GM23338 (cell line): ENCODE data around the gene IRX2. TPM values are rescaled to one million over a fixed set of nuclear protein-coding genes. Genes with fewer than 3 reads are reported as not detected.

Experiments
- ATAC-seq: fragments of 200-7000 bp; cut with Tn5 transposase; 3 replicates; pipeline ENCODE4 v1.9.1; 2020
- DNase-seq: peaks from one replicate; pipeline ENCODE4 v3.0.0-alpha.2; 2015; ENCODE audit warnings: low spot score
- H2AFZ ChIP-seq: fragments of 200-600 bp; sonication (generic); 2 replicates; pipeline ENCODE4 v1.8.0; 2016; ENCODE audit warnings: antibody characterized with exemption, mild to moderate bottlenecking, moderate library complexity
- H3F3A ChIP-seq: fragments of 200-600 bp; sonication (generic); replicated peaks from 2 replicates; pipeline ENCODE4 v1.8.0; 2017; ENCODE audit warnings: antibody characterized with exemption, mixed run types, low read depth
- H3K27ac ChIP-seq: fragments of 200-600 bp; sonication (generic); 2 replicates; pipeline ENCODE4 v1.6.1; 2016; ENCODE audit warnings: low read depth
- H3K27me3 ChIP-seq: fragments of 200-600 bp; sonication (generic); 2 replicates; pipeline ENCODE4 v1.8.0; 2016; ENCODE audit warnings: mild to moderate bottlenecking, mixed run types, moderate library complexity; ENCODE audit not compliant: insufficient read depth
- H3K36me3 ChIP-seq: fragments of 200-600 bp; sonication (generic); 2 replicates; pipeline ENCODE4 v1.8.0; 2016; ENCODE audit warnings: mild to moderate bottlenecking; ENCODE audit not compliant: insufficient read depth
- H3K4me1 ChIP-seq: fragments of 200-600 bp; sonication (generic); 2 replicates; pipeline ENCODE4 v1.8.0; 2016; ENCODE audit warnings: mild to moderate bottlenecking, moderate library complexity; ENCODE audit not compliant: insufficient read depth
- H3K4me2 ChIP-seq: fragments of 200-600 bp; sonication (generic); 2 replicates; pipeline ENCODE4 v1.7.1; 2017; ENCODE audit warnings: mixed run types
- H3K4me3 ChIP-seq: fragments of 200-600 bp; sonication (generic); 2 replicates; pipeline ENCODE4 v1.6.1; 2016; ENCODE audit warnings: mixed run types
- H3K79me2 ChIP-seq: fragments of 200-600 bp; sonication (generic); replicated peaks from 2 replicates; pipeline ENCODE4 v1.8.0; 2017; ENCODE audit warnings: mild to moderate bottlenecking; ENCODE audit not compliant: insufficient read depth
- H3K9me2 ChIP-seq: fragments of 200-600 bp; sonication (generic); 2 replicates; pipeline ENCODE4 v1.8.0; 2017; ENCODE audit not compliant: insufficient read depth
- H4K20me1 ChIP-seq: fragments of 200-600 bp; sonication (generic); replicated peaks from 2 replicates; pipeline ENCODE4 v1.8.0; 2017; ENCODE audit warnings: mild to moderate bottlenecking; ENCODE audit not compliant: insufficient read depth
- H3K27ac Mint-ChIP-seq: 2 replicates; pipeline ENCODE4 v1.8.0; 2020; ENCODE audit warnings: inconsistent platforms, mild to moderate bottlenecking, moderate library complexity, mixed read lengths
- H3K27me3 Mint-ChIP-seq: 3 replicates; pipeline ENCODE4 v1.8.0; 2022; ENCODE audit warnings: low read depth, mild to moderate bottlenecking, moderate library complexity, mixed read lengths, inconsistent platforms; ENCODE audit not compliant: insufficient read depth, poor library complexity
- H3K36me3 Mint-ChIP-seq: 3 replicates; pipeline ENCODE4 v1.8.0; 2021; ENCODE audit warnings: low read depth, mild to moderate bottlenecking, inconsistent platforms, moderate library complexity, mixed read lengths
- H3K4me1 Mint-ChIP-seq: 3 replicates; pipeline ENCODE4 v1.8.0; 2020; ENCODE audit warnings: mild to moderate bottlenecking, inconsistent platforms, mixed read lengths
- H3K4me3 Mint-ChIP-seq: 3 replicates; pipeline ENCODE4 v1.8.0; 2021; ENCODE audit warnings: moderate library complexity, mild to moderate bottlenecking, inconsistent platforms, mixed read lengths
- H3K9me3 Mint-ChIP-seq: 3 replicates; pipeline ENCODE4 v1.8.0; 2020; ENCODE audit warnings: moderate library complexity, mild to moderate bottlenecking, inconsistent platforms, mixed read lengths
- EZH2 ChIP-seq: fragments of 200-600 bp; sonication (generic); IDR thresholded peaks from one replicate; pipeline ENCODE4 v1.8.0; 2017; ENCODE audit warnings: antibody characterized with exemption, mild to moderate bottlenecking, low read depth; ENCODE audit not compliant: unreplicated experiment
- JUNB ChIP-seq: IDR thresholded peaks from one replicate; pipeline ENCODE4 v1.6.1; 2016; ENCODE audit warnings: antibody characterized with exemption; ENCODE audit not compliant: unreplicated experiment
- NANOG ChIP-seq: IDR thresholded peaks from 2 replicates; pipeline ENCODE4 v1.6.1; 2016; ENCODE audit warnings: antibody characterized with exemption, borderline replicate concordance
- ZNF114 ChIP-seq: fragments of 250-450 bp; sonication (Bioruptor Pico); IDR thresholded peaks from 2 replicates; pipeline ENCODE4 v1.5.0; 2020; ENCODE audit warnings: mild to moderate bottlenecking, moderate library complexity
- ZNF331 ChIP-seq: fragments of 250-450 bp; sonication (Bioruptor Pico); IDR thresholded peaks from 2 replicates; pipeline ENCODE4 v1.5.0; 2020; ENCODE audit warnings: low read depth, mild to moderate bottlenecking, moderate library complexity
- polyA plus RNA-seq: library from polyadenylated mRNA; unstranded; fragments of >200 nt; fragmentation: Nextera tagmentation; extraction: Ambion mirVana; gene quantifications from 2 replicates; pipeline ENCODE4 v1.2.1, GENCODE V29; 2016
- total RNA-seq: library from RNA; depleted of rRNA; stranded (reverse); fragments of >200 nt; shearing (Covaris generic); gene quantifications from 2 replicates; pipeline ENCODE4 v1.2.3, GENCODE V29; 2014
- TF ChIP-seq, protein P1 (sequence below): IDR thresholded peaks from one replicate; pipeline ENCODE4 v1.6.1; 2018; ENCODE audit warnings: antibody characterized with exemption; ENCODE audit not compliant: unreplicated experiment
- TF ChIP-seq, protein P2 (sequence below): IDR thresholded peaks from 2 replicates; pipeline ENCODE4 v1.6.1; 2016; ENCODE audit warnings: antibody characterized with exemption
- TF ChIP-seq, protein P3 (sequence below): fragments of 250-450 bp; sonication (Bioruptor Pico); IDR thresholded peaks from 2 replicates; pipeline ENCODE4 v1.5.0; 2020; ENCODE audit warnings: mild to moderate bottlenecking, moderate library complexity

IRX2 gene
- total and polyA plus RNA-seq, 2 experiments from 2014 or later, result 13.6 to 25.3 TPM

- H3K4me3 ChIP-seq, result no peak overlapping the region; the same call in 1 of the 2 replicates
- no peak overlapping the region for H3K4me3 Mint-ChIP-seq
- H3K27me3 ChIP-seq, result peaks cover 68% of the 10 kb centered on the region
- peaks cover 70% of the 10 kb centered on the region for H3K4me1 ChIP-seq
- H2AFZ ChIP-seq, result no peak overlapping the region
- peaks cover 8% of the 10 kb centered on the region; the same call in 2 of the 3 replicates for H3K9me3 Mint-ChIP-seq
- peaks cover 60% of the 10 kb centered on the region for H3K4me1 Mint-ChIP-seq
- H3F3A ChIP-seq, result peaks cover 21% of the 10 kb centered on the region
- no peak for ATAC-seq
- no peak overlapping the region for H3K27ac Mint-ChIP-seq
- H4K20me1 ChIP-seq, result no peaks in the 10 kb centered on the region; the same call in none of the 2 replicates
- H3K27ac ChIP-seq, result no peak overlapping the region
- no peak for DNase-seq
- H3K36me3 ChIP-seq, result no peaks in the 10 kb centered on the region
- TF ChIP-seq EZH2, result no peak
- TF ChIP-seq ZNF331 (CRISPR knock-in tag), result no peak
- TF ChIP-seq, protein P1, sequence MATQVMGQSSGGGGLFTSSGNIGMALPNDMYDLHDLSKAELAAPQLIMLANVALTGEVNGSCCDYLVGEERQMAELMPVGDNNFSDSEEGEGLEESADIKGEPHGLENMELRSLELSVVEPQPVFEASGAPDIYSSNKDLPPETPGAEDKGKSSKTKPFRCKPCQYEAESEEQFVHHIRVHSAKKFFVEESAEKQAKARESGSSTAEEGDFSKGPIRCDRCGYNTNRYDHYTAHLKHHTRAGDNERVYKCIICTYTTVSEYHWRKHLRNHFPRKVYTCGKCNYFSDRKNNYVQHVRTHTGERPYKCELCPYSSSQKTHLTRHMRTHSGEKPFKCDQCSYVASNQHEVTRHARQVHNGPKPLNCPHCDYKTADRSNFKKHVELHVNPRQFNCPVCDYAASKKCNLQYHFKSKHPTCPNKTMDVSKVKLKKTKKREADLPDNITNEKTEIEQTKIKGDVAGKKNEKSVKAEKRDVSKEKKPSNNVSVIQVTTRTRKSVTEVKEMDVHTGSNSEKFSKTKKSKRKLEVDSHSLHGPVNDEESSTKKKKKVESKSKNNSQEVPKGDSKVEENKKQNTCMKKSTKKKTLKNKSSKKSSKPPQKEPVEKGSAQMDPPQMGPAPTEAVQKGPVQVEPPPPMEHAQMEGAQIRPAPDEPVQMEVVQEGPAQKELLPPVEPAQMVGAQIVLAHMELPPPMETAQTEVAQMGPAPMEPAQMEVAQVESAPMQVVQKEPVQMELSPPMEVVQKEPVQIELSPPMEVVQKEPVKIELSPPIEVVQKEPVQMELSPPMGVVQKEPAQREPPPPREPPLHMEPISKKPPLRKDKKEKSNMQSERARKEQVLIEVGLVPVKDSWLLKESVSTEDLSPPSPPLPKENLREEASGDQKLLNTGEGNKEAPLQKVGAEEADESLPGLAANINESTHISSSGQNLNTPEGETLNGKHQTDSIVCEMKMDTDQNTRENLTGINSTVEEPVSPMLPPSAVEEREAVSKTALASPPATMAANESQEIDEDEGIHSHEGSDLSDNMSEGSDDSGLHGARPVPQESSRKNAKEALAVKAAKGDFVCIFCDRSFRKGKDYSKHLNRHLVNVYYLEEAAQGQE, result no peak
- no peak for TF ChIP-seq JUNB
- TF ChIP-seq, protein P2, sequence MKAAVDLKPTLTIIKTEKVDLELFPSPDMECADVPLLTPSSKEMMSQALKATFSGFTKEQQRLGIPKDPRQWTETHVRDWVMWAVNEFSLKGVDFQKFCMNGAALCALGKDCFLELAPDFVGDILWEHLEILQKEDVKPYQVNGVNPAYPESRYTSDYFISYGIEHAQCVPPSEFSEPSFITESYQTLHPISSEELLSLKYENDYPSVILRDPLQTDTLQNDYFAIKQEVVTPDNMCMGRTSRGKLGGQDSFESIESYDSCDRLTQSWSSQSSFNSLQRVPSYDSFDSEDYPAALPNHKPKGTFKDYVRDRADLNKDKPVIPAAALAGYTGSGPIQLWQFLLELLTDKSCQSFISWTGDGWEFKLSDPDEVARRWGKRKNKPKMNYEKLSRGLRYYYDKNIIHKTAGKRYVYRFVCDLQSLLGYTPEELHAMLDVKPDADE, result no peak
- TF ChIP-seq, protein P3, sequence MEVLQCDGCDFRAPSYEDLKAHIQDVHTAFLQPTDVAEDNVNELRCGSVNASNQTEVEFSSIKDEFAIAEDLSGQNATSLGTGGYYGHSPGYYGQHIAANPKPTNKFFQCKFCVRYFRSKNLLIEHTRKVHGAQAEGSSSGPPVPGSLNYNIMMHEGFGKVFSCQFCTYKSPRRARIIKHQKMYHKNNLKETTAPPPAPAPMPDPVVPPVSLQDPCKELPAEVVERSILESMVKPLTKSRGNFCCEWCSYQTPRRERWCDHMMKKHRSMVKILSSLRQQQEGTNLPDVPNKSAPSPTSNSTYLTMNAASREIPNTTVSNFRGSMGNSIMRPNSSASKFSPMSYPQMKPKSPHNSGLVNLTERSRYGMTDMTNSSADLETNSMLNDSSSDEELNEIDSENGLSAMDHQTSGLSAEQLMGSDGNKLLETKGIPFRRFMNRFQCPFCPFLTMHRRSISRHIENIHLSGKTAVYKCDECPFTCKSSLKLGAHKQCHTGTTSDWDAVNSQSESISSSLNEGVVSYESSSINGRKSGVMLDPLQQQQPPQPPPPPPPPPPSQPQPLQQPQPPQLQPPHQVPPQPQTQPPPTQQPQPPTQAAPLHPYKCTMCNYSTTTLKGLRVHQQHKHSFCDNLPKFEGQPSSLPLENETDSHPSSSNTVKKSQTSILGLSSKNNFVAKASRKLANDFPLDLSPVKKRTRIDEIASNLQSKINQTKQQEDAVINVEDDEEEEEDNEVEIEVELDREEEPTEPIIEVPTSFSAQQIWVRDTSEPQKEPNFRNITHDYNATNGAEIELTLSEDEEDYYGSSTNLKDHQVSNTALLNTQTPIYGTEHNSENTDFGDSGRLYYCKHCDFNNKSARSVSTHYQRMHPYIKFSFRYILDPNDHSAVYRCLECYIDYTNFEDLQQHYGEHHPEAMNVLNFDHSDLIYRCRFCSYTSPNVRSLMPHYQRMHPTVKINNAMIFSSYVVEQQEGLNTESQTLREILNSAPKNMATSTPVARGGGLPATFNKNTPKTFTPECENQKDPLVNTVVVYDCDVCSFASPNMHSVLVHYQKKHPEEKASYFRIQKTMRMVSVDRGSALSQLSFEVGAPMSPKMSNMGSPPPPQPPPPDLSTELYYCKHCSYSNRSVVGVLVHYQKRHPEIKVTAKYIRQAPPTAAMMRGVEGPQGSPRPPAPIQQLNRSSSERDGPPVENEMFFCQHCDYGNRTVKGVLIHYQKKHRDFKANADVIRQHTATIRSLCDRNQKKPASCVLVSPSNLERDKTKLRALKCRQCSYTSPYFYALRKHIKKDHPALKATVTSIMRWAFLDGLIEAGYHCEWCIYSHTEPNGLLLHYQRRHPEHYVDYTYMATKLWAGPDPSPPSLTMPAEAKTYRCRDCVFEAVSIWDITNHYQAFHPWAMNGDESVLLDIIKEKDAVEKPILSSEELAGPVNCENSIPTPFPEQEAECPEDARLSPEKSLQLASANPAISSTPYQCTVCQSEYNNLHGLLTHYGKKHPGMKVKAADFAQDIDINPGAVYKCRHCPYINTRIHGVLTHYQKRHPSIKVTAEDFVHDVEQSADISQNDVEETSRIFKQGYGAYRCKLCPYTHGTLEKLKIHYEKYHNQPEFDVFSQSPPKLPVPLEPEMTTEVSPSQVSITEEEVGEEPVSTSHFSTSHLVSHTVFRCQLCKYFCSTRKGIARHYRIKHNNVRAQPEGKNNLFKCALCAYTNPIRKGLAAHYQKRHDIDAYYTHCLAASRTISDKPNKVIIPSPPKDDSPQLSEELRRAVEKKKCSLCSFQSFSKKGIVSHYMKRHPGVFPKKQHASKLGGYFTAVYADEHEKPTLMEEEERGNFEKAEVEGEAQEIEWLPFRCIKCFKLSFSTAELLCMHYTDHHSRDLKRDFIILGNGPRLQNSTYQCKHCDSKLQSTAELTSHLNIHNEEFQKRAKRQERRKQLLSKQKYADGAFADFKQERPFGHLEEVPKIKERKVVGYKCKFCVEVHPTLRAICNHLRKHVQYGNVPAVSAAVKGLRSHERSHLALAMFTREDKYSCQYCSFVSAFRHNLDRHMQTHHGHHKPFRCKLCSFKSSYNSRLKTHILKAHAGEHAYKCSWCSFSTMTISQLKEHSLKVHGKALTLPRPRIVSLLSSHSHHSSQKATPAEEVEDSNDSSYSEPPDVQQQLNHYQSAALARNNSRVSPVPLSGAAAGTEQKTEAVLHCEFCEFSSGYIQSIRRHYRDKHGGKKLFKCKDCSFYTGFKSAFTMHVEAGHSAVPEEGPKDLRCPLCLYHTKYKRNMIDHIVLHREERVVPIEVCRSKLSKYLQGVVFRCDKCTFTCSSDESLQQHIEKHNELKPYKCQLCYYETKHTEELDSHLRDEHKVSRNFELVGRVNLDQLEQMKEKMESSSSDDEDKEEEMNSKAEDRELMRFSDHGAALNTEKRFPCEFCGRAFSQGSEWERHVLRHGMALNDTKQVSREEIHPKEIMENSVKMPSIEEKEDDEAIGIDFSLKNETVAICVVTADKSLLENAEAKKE, result no peak
- no peak for TF ChIP-seq ZNF114
- no peak for TF ChIP-seq NANOG
- peaks cover 7% of the 10 kb centered on the region; the same call in 2 of the 3 replicates for H3K36me3 Mint-ChIP-seq
- H3K9me2 ChIP-seq, result no peaks in the 10 kb centered on the region
- H3K79me2 ChIP-seq, result no peaks in the 10 kb centered on the region
- H3K4me2 ChIP-seq, result peak overlapping the region; percentile 72
- H3K27me3 Mint-ChIP-seq, result peaks cover 62% of the 10 kb centered on the region
These were observed 7.2 kb upstream of the IRX2 start for GRCh38 chr5:2758632-2759031.
